Measurements from ENCODE around the gene ATL1.
"Not testable (repeated sequence)": the region's sequence is repeated elsewhere in the genome, so short reads cannot be mapped to it uniquely, and the experiment has no call there.

Gene ATL1

GRCh38 chr14:50534997-50535396, 24.9 kb upstream of the ATL1 start:
- no peak for DNase-seq

GRCh38 chr14:50538034-50538433, 21.9 kb upstream of the ATL1 start:
- not testable (repeated sequence) for DNase-seq

- no peak for DNase-seq
Measured at GRCh38 chr14:50539051-50539450, 20.9 kb upstream of the ATL1 start.

DNA sequence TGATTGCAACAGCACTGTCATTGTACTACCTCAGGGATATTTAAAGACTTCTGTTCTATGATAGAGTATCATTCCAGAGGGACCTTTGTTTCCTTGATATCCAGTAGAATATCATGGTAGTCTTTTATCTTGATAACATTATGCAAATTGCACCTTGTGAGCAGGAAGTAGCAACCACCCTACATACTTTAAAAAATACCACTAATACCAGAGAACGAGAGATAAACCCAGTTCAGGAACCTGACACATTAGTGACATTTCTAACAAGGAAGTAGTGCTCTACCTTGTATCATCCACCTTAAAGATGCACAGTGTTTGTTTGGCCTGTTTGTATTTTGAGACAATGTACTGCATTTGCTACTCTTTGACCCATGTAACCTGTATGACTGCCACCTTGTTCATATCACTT, 18.8 kb upstream of the ATL1 start:
- DNase-seq: no peak

- DNase-seq: no peak
Measured at GRCh38 chr14:50542941-50543418, 17.0 kb upstream of the ATL1 start.

DNA sequence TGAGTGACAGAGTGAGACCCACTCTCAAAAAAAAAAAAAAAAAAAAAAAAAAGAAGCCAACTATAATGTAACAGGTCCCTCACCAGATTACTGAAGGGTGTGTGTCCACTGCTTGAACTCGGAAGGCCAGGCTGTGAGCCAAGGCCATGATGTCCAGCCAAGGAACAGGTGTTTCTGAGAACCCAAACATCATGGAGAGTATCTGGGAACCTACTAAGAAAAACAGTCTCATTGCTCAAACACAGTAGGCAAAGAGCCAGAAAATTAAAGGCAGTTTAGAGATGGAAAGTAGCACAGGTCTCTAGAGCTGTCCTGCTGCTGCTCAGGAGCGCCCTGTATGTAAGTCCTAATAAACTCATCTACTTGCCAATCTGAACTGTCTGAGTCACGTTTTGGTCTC, 15.0 kb upstream of the ATL1 start:
- DNase-seq: no peak

- no peak for DNase-seq
Measured at GRCh38 chr14:50545618-50546017, 14.3 kb upstream of the ATL1 start.

- no peak for DNase-seq
Measured at GRCh38 chr14:50550294-50550693, 9.7 kb upstream of the ATL1 start.

GRCh38 chr14:50551877-50552276, 8.1 kb upstream of the ATL1 start:
- no peak for DNase-seq

DNA sequence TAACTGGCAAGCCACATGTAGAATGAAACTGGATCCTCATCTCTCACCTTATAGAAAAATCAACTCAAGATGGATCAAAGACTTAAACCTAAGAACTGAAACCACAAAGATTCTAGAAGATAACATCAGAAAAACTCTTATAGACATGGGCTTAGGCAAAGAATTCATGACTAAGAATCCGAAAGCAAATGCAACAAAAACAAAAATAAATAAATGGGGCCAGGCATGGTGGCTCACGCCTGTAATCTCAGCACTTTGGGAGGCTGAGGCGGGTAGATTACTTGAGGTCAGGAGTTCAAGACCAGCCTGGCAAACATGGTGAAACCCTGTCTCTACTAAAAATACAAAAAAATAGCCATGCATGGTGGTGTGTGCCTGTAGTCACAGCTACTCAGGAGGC, 7.1 kb upstream of the ATL1 start:
- not testable (repeated sequence) for DNase-seq

GRCh38 chr14:50560931-50561285, 963 bp downstream of the ATL1 start:
- DNase-seq: peak; percentile 76

DNA sequence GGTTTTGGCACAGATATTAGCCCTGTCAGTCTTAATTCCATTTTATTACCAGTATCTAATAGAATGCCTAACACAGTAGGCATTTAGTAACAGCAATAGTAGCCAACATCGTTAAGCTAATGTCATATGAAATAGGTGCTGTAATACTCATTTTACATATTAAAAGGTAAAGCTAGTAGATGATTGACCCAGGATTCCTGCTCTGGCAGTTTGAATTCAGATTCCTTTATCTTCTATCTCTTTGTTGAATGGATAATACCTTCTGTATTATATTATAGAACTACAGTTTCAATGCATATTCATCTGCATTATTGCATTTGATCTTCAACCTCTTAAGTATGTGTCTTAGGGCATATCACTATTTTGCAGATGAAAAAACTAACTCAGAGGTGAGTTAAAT, 2.9 kb downstream of the ATL1 start:
- no peak for DNase-seq

DNA sequence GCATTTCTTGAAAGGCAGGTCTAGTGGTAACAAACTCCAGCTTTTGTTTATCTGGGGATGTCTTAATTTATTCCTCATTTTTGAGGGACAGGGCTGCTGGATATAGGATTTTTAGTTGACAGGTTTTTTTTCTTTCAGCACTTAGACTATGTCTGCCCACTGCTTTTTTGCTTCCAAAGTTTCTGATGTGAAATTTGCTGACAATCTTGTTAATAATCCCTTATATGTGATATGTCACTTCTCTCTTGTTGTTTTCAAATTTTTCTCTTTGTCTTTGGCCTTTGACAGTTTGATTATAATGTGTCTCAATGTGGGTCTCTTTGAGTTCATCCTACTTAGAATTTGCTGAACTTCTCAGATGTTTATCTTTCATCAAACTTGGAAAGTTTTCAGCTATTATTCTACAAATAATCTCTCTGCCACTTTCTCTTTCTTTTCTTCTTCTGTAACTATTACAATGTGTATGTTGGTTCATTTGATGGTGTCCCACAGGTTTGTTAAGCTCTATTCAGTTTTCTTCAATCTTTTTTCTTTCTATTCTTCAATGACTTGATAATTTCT, 9.8 kb downstream of the ATL1 start:
- DNase-seq: no peak

DNA sequence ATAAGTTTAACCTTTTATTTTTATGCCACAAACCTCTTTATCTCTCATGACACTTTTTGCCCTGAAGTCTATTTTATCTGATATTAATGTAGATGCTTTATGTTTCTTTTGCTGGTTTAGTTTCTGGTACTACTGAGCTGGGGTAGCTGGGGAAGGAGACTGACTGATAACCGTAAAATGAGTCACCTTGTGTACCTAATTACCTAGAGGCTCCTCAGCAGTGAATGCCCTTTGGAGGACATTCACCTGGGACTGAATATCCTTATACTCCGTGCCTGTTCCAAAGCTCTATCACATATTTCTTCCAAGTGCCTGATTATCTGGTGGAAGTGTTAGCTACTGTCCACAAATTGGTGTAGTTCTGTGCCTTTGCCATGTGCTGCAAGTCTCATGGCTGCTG, 13.9 kb downstream of the ATL1 start:
- no peak for DNase-seq

- DNase-seq: no peak
Measured at GRCh38 chr14:50575769-50576168, 15.8 kb downstream of the ATL1 start.

- DNase-seq: no peak
Measured at GRCh38 chr14:50577982-50578381, 18.0 kb downstream of the ATL1 start.

GRCh38 chr14:50578433-50578832, 18.5 kb downstream of the ATL1 start:
- DNase-seq: no peak

GRCh38 chr14:50590464-50590863, 30.5 kb downstream of the ATL1 start:
- no peak for DNase-seq

- no peak for DNase-seq
Measured at GRCh38 chr14:50594577-50595316, 34.8 kb downstream of the ATL1 start.

- no peak for DNase-seq
Measured at GRCh38 chr14:50598765-50599164, 38.8 kb downstream of the ATL1 start.

GRCh38 chr14:50599700-50600444, 39.9 kb downstream of the ATL1 start:
- no peak for DNase-seq

- no peak for DNase-seq
Measured at GRCh38 chr14:50600849-50601248, 40.9 kb downstream of the ATL1 start.

- DNase-seq: no peak
Measured at GRCh38 chr14:50601394-50601793, 41.4 kb downstream of the ATL1 start.

- DNase-seq: no peak
Measured at GRCh38 chr14:50602035-50602434, 42.1 kb downstream of the ATL1 start.

Data from right kidney (tissue), 1 donor.